SU-DHL-6 (cell line): ENCODE measurements around the gene FUT8.

Source experiments
- EZH2phosphoT487 ChIP-seq: fragments of 200-600 bp; sonication (generic), shearing (Covaris generic); conservative IDR thresholded peaks from 2 replicates; pipeline ENCODE4 v1.6.1; 2018; ENCODE audit warnings: mild to moderate bottlenecking, antibody characterized with exemption, low read length, moderate library complexity, mixed read lengths
- TF ChIP-seq, protein P1 (sequence below): fragments of 200-600 bp; sonication (generic); IDR thresholded peaks from one replicate; pipeline ENCODE4 v1.5.1; 2017; ENCODE audit warnings: antibody characterized with exemption, mild to moderate bottlenecking, low read length, moderate library complexity; ENCODE audit not compliant: insufficient read depth, poor library complexity, severe bottlenecking

- TF ChIP-seq, protein P1, sequence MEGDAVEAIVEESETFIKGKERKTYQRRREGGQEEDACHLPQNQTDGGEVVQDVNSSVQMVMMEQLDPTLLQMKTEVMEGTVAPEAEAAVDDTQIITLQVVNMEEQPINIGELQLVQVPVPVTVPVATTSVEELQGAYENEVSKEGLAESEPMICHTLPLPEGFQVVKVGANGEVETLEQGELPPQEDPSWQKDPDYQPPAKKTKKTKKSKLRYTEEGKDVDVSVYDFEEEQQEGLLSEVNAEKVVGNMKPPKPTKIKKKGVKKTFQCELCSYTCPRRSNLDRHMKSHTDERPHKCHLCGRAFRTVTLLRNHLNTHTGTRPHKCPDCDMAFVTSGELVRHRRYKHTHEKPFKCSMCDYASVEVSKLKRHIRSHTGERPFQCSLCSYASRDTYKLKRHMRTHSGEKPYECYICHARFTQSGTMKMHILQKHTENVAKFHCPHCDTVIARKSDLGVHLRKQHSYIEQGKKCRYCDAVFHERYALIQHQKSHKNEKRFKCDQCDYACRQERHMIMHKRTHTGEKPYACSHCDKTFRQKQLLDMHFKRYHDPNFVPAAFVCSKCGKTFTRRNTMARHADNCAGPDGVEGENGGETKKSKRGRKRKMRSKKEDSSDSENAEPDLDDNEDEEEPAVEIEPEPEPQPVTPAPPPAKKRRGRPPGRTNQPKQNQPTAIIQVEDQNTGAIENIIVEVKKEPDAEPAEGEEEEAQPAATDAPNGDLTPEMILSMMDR: no peak
- TF ChIP-seq EZH2phosphoT487: no peak
These were observed 225.2 kb downstream of the FUT8 start for GRCh38 chr14:65637780-65638179.
